GM18867 (cell line): ENCODE measurements around the gene LIMK2.
"Not testable (repeated sequence)": the region's sequence is repeated elsewhere in the genome, so short reads cannot be mapped to it uniquely, and the experiment has no call there.

ENCODE experiments used
- ATAC-seq: cut with Tn5 transposase; IDR thresholded peaks from one replicate; pipeline ENCODE4 v1.9.1; 2021; ENCODE audit warnings: mild to moderate bottlenecking, moderate library complexity; ENCODE audit not compliant: unreplicated experiment

LIMK2 gene

DNA sequence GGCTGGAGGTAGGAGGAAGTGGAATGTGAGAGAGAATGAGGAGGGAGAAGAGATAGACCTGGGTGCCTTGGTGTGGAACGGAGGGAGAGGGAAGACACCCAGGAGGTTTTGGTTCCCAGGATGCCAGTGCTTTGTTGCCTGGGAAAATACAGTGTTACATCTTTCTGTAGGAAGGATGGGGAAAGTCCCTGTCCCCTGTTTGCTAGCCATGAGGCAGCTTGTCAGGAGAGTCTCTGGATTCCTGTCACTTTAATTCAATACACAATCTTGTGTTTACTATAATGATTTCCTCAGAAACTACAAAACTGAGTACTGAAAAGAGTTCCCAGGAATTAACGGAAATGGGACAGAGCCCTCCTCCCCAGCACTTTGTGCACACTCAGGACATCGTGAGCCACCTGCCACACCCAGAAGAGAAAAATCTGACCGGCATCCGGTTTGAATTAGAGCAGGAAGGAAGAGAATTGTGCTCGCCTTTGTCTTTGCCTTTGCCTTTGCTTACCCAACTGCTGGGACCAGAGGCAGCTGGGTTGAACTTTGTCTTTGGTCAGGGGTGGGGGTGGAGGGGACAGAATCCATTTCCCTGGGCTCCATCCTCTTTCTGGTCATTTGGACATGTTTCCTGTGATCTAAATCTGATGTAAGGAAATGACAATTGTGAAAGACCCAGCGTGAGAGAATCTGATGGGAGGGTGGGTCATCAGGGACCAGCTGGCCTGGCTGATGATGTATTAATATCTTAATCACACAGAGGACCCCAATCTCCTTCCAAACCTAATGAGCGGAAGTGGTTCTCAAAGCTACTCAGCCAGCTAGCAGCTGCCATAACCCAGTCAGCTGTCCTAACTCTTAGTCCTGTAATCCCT, 1.3 kb upstream of the LIMK2 start:
- no peak for ATAC-seq

- ATAC-seq, result no peak
Observed at GRCh38 chr22:31211482-31211861, 626 bp upstream of the LIMK2 start.

DNA sequence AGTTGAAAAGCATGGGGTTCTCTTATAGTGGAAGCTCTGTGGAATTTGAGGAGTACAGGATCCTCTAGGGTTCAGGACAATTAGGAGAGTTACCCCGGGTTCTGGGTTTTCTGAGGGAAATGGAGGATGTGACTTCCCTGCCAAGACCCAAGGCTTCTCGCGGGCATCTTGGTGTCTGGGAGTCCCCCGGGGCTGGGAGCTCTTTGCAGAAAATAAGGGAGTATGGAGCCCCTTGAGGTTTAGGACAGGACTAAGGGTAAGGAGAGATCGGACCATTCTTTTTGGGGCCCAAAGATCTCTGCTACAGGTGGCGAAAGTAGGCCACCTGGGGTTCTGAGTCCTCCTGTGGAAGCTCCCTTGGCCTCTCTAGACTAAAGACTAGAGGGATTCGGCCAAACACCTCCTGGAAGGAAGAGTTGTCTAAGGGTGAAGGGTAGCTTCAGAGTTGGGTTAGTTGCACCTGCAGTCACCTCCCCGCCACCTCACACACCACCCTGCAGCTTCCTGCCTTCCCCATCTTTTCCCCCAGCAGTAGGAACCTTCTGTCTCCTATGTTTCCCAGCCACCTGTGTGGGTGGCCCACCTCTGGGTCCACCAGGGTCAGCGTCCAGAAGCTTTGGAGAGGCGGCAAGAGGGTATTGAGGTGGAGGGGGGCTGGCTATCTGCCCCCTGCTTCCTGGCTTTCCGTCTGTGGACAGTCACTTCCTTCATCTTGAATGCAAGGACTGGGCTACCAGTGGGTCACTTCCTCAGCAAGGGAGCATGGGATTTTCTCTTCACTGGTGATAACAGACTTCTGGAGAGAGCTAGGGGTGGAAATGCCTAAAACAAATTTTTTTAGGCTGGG, 908 bp downstream of the LIMK2 start:
- no peak for ATAC-seq

DNA sequence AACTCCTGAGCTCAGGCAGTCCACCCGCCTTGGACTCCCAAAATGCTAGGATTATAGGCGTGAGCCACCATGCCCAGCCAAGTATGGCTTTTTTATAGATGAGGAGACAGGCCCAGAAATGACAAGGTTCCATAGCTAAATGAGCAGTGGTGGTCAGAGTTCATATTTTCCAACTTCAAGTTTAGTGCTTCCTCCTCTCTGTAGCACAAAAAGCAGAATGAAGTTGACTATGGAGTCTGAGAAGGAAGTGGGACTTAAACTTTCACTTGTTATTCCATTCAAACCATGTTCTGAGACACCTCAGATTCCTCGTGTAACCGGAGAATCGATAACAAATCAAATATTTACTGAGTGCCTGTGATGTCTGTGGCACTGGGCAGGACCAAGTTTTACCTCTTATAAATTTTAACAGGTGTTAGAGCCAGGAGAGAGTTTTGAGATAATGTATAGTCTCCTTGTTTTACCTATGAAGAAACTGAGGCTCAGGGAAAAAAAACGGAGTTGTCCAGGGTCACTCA, 3.0 kb downstream of the LIMK2 start:
- ATAC-seq, result no peak

DNA sequence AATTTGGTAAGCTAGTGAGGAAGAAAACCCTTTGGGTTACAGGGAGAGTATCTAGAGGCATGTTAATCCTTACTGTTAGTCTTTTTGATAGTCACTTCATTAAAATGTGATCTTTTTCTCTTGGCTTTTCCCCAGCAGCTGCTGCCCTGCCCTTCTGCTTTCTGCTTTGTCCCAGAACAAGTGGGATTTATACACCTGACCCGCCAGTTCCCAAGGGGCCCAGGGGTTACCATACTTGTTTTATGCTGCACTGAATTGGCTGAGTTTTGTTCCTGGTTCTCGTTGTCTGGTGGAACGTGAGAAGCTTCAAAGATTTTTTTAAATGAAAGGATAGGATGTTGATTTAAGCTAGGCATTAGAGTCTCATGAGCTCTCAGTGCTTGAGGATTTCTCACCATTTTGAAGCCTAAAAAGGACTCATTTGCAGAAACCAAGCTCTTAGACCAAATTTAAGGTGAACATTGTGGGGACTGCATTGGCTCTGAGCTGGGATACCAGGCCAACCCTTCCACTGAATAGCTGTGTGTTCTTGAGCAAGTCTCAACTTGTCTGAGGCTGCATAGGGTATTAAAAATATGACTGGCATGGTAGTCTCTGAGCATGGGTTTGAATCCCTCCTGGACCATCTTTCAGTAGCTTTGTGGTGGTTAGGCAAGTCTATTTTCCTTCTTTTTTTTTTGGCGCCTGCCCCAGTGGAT, 6.6 kb downstream of the LIMK2 start:
- no peak for ATAC-seq

- ATAC-seq, result no peak
Observed at GRCh38 chr22:31221084-31221483, 9.0 kb downstream of the LIMK2 start.

- ATAC-seq, result no peak
Observed at GRCh38 chr22:31222736-31223135, 10.6 kb downstream of the LIMK2 start.

GRCh38 chr22:31223786-31224191, 11.7 kb downstream of the LIMK2 start:
- no peak for ATAC-seq

DNA sequence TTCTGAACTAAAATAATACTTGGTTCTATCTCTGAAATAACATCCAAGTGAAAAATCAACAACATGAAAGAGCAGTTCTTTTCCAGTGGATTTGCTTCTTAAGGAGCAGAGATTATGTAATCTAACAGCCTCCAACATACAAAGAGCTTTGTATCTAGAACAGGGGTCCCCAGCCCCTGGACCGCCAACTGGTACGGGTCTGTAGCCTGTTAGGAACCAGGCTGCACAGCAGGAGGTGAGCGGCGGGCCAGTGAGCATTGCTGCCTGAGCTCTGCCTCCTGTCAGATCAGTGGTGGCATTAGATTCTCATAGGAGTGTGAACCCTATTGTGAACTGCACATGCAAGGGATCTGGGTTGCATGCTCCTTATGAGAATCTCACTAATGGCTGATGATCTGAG, 12.6 kb downstream of the LIMK2 start:
- ATAC-seq, result not testable (repeated sequence)

DNA sequence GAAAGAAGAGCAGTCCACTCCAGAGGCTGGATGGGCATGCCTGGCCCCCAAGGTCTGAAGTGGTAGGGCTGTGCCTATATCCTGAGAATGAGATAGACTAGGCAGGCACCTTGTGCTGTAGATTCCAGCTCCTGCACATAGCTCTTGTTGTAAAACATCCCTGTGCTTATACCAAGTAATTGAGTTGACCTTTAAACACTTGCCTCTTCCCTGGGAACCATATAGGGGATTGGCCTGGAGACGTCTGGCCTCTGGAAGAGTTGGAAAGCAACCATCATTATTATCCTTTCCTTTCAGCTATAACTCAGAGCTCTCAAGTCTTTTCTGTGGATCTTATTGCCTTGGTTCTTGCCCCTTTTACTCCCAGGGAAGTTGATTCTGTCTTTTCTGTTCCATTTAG, 15.1 kb downstream of the LIMK2 start:
- no peak for ATAC-seq

- no peak for ATAC-seq
Observed at GRCh38 chr22:31229402-31230079, 17.4 kb downstream of the LIMK2 start.

DNA sequence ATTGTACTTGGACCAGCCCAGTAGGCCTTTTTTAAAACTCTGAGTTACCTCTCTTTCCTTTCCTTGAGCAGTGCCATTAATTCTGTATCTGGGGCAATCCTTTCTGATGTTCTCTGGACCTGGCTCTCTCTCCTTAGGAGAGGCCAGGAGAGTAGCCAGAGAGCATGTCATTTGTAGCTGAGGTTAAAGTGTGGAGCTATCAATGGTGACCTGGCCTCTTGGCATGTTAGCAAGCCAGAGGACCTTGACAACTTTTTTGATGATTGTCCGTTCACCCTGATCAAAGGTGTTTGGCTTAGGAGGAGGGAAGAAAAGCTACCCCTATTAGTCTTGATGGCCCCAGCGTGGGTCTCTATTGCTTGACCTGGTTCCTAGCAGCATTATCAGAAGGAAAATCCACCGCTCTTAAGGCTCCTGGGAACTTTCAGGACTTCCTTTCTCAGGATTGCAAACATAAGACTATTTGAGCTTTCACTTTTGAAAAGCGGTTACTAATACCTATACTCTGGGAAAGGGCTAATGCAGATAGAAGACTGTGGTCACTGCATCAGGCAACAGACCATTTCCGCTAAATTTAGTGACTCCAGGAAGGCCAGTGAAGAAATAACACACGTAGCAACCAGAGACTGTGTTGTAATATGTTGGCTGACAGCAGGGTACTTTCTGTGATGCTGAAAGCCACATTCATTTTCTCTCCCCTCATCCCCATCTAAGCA, 18.2 kb downstream of the LIMK2 start:
- no peak for ATAC-seq

- no peak for ATAC-seq
Observed at GRCh38 chr22:31230871-31231621, 18.9 kb downstream of the LIMK2 start.

GRCh38 chr22:31233001-31233400, 20.9 kb downstream of the LIMK2 start:
- no peak for ATAC-seq

GRCh38 chr22:31235081-31235480, 23.0 kb downstream of the LIMK2 start:
- no peak for ATAC-seq

- ATAC-seq, result not testable (repeated sequence)
Observed at GRCh38 chr22:31236044-31236443, 23.9 kb downstream of the LIMK2 start.

DNA sequence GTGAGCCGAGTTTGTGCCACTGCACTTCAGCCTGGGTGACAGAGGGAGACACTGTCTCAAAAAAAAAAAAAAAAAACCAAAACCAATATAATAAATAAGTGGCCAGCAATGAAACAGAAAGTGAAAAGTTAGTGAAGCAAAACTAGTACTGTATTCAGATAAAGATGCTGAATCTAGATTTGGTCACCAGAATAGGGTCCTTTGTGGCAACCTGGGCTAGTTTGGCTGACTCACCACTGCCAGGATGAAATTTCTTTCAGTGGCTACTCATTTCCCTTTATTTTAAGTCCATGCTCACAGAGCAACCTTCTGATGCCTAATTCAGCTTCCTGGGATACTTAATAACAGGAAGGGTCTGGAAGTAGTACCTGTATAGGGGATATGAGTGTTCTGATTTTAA, 26.0 kb downstream of the LIMK2 start:
- peak; percentile 62 for ATAC-seq

DNA sequence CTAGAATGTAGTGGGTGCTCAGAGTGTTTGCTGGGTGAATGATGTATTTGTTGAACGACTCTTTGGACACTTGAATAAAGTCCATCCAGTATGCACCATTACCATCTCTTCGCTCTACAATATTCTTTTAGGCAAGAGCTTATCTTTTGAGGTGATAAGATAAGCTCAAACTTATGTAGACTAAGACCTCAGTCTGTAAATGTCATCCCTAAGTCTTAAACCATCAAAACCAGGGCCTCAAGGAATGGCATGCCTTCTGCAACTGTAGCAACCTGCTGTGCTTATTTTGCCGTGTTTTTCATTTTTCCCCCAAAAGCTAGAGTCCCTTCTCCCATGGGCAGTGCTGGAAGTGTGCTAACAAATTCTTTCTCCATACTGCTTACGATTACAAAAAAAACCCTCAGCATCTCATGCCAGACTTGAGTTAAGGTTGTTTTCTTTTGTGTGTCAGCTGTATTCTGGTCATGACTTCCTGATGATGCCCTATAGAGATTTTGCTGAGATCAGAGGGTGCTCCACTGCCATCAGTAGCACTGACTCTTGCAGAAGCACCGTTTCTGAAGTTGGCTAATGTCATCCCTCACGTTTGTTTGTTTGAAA, 27.8 kb downstream of the LIMK2 start:
- ATAC-seq, result no peak

DNA sequence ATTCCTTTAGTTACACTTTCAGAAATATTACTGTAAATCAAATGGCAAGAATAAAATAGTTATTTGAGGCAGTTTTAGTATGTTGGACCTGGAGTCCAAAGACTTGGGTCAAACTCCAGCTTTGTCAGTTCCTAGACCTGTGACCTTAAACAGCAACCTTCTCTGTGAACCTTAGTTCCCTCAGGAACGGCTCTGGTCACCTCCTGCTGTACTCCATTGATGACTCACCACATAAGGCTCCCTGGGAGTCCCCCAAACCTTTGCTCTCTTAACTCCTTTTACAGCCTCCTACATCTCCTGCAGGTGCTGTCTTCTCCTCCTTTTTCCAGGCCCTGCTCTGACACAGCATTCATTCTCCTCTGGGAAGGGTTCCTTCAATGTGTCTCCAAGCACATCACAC, 29.1 kb downstream of the LIMK2 start:
- ATAC-seq, result no peak
